Gastrocnemius medialis (tissue), 4 donors: Measurements from ENCODE around the gene CASP4.

Source experiments
- POLR2A ChIP-seq, 2 donors: fragments of 450-650 bp; IDR thresholded peaks; one replicate each; pipeline ENCODE4 v1.6.1; 2017; ENCODE audit warnings: antibody characterized with exemption in 2 of 2, mild to moderate bottlenecking in 2 of 2, moderate library complexity in 2 of 2
- TF ChIP-seq, protein P1 (sequence below), 5 experiments: fragments of 450-650 bp in 3 of 5; fragments of 200-600 bp in 2 of 5; sonication (generic) in 2 of 5; IDR thresholded peaks in 4 of 5; conservative IDR thresholded peaks in 1 of 5; 1 replicate in 4 of 5; 2 replicates in 1 of 5; pipeline ENCODE4 v1.5.1; 2016 to 2019; ENCODE audit warnings: antibody characterized with exemption in 5 of 5, mild to moderate bottlenecking in 3 of 5, moderate library complexity in 3 of 5

DNA sequence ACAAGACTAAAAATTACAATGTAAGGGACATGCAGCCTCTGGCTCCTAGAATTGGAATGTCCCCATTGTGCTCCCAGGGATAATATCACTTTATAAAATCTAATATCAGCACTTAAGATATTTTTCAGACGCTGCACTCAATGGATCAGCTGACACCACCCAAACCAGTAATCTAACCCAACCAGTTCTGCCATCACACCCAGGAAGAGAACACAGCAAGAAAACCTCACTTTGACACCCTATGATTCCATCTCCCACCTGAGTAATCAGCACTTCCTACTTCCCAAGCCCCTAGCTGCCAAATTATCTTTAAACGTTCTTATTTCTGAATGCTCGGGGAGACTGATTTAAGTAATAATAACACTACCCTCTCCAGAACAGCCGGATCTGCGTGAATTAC is 2.6 kb downstream of the CASP4 start:
- TF ChIP-seq, protein P1, sequence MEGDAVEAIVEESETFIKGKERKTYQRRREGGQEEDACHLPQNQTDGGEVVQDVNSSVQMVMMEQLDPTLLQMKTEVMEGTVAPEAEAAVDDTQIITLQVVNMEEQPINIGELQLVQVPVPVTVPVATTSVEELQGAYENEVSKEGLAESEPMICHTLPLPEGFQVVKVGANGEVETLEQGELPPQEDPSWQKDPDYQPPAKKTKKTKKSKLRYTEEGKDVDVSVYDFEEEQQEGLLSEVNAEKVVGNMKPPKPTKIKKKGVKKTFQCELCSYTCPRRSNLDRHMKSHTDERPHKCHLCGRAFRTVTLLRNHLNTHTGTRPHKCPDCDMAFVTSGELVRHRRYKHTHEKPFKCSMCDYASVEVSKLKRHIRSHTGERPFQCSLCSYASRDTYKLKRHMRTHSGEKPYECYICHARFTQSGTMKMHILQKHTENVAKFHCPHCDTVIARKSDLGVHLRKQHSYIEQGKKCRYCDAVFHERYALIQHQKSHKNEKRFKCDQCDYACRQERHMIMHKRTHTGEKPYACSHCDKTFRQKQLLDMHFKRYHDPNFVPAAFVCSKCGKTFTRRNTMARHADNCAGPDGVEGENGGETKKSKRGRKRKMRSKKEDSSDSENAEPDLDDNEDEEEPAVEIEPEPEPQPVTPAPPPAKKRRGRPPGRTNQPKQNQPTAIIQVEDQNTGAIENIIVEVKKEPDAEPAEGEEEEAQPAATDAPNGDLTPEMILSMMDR (IDR thresholded peaks at IDR 0.05 in 4 of 5, conservative IDR thresholded peaks at IDR 0.05 in 1 of 5): no peak
- no peak for TF ChIP-seq POLR2A (IDR thresholded peaks at IDR 0.05)
